NCI-H2081 (cell line): ENCODE measurements around the gene MID1.

Source experiments
- DNase-seq, 2 experiments: peaks; one replicate each; lab custom pipeline; 2025; lab: John Stamatoyannopoulos, UW

Gene MID1

DNA sequence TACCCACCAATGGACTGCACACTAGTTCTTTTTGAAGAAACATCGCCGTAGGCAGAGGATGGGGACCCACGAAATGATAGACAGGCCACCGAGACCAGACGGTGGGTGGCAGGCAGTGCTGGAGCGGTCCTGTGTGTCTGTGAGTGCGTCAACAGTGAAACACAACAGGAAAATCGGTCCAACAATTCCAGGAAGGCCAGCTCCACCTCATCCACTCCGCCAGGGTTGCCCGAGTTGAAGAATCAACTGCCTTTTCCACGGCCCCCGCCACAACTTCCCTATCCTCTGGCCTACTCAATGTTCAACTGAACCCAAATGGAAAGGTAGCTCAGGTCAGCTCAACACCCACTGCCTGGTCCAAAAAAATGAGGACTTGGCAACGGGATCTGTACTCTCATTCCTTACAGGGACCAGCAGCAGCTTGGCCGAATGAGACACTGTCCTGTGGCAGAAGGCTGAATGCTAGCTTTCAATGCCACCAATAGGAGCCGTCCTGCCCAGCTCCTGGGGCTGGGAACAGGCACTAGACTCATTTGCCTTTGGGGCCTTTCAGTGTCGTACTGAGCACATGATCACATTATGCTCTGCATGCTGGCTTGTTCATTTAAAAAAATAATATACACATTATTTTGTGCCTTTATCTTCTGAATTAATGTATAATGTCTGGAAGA lies 43.5 kb downstream of the MID1 start:
- no peak for DNase-seq

DNA sequence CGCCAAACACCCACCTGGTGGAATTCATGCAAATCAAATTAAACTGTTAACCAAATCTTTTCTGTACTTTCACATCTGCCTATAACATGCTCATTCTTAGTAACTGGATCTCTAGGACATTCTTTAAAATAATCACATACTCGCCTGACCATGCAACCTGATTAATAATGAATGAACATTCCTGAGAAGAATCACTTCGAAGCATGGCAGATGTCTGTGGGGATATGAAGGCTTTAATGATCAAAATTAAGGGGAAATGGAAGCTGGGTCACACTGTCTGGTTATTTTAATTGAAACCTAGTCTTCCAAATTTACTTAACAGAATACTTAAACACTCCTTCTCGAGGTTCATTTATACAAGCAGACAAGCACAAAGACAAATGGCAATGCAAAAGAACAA lies 44.2 kb downstream of the MID1 start:
- no peak for DNase-seq

DNA sequence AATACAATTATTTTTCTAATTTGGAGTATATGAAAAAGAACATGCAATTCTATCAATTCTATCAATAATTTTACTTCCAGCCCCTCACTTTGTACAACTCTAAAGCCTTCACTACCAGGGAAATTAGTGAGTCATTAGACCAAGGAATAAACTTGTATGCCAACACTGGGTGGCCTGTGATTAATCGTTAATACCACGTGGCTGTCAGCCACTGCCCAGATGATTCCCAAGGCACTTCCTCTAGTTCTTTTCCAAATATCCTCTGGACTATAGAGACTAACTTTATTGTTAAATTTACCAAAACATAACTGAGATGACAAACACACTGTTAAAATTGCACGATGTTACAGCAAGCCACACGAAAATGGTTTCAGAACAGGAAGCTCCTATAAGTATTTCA lies 45.7 kb downstream of the MID1 start:
- DNase-seq = no peak

DNA sequence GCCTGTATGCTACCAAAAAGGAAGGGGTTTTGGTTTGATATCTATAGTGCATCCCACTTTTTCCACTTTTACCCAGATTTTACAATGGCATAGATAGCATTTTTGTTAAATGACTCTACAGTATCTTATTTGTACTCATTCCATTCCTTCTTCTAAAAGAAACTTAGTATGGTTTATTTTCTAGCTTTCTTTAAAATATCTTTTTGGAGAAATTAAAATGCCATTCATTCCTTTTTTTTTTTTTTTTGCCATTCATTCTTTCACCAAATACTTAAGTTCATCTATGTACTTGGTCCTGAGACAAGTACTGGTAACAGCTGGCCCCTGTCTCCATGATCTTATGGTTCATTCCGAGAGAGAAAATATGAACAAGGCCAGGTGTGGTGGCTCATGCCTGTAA lies 49.1 kb downstream of the MID1 start:
- DNase-seq = no peak

DNA sequence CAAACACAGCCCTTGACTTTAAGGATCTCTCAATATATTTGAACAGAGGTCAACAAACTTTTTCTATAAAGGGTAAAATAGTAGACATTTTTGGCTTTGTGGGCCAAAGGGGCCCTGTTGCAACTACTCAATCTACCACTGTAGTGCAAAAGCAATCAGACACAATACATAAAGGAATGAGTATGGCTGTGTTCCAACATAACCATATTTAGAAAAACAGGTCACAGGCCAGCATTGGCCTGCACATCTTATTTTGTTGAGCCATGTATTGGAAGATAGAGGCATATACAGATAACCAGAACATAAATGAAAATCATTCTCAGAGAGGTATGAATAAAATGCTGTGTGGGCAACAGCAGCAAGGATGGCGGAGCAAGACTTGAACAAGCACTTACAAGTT lies 49.8 kb downstream of the MID1 start:
- DNase-seq = no peak

DNA sequence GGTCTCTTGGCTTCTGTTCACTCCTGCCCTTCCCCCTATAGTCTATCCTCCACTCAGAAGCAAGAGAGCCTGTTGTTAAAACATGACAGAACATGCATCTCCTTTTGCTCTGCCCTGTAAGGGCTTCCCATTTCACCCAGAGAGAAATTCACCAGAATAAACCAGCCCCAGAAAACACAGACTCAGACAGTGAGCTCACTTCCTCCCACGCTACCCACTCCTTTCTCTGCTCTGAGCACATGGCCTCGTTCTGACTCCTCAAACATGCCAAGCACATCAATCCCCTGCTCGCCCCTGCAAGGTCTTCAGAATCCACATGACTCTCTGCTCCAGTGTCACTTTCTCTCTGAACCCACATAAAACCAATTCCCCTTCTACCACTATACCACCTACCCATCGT lies 50.4 kb downstream of the MID1 start:
- DNase-seq = no peak

DNA sequence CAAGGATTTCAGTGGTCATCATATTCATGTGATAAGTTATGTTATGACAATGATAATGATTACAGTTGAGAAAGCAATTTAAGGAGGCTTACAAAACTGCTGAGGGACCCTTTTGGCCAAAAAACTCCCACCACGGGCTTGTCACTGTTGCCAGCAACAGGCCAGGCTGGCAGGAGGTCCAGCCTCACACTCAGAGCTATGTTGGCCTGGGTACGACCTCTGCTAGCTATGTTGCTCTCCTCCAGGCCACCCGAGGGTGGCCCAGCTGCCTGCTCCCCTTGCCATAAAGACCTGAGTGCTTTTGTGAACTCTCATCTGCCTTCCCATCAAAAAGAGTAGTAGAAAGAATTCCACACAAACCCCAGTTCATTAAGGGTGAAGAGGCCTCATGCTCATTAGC lies 52.0 kb downstream of the MID1 start:
- DNase-seq = no peak

DNA sequence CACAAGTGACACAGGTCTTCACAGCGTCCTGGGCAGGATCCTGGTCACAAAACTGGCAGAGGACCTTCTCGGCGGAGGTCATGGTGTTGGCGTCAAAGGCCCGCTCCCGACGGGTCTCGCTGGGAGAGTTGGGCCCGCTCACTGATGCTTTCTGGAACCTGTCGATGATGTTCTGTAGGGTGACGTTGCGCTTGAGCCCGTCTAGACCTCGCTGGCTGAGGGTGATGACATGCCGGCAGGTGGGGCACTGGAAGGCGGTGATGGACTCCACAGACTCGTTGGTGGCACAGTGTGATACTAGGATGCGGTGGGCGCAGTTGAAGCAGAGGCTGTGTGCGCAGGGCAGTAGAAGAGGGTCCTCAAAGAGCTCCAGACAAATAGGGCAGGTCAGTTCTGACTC lies 53.2 kb downstream of the MID1 start:
- no peak for DNase-seq

DNA sequence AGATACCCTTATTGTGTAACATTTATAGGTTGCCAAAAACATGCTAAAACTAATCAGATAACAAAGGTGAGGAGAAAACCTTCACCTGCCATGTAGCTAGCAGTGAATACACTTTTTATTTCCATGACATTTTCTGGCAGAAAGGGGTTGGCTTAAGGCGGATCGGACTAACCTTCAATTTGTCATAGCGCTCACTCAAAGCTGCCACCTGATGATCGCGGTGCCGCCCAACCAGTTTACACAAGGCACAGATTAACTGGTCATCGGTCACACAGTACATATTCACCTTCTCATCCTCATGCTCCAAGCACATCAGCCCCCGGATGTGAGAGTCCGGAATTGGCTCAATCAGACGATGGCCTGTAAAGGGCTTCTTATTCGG lies 53.7 kb downstream of the MID1 start:
- DNase-seq = no peak

DNA sequence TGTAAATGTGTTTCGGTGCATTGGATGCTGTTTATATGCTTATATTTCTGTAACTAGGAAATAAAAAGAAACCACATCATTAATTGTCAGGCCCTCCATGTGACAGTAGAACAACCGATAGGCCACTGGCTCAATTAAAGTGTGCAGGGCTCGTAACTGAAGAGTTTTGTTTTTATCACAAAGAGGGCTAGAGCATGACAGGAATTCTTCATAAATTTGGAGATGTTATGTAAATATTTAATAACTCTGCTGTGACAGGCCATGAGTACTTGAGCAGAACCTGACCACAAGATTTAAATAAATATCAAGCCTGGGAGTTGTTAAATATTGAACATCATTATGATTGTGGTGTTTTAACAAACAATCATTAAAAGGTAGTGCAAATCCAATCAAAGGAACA lies 55.9 kb downstream of the MID1 start:
- no peak for DNase-seq

DNA sequence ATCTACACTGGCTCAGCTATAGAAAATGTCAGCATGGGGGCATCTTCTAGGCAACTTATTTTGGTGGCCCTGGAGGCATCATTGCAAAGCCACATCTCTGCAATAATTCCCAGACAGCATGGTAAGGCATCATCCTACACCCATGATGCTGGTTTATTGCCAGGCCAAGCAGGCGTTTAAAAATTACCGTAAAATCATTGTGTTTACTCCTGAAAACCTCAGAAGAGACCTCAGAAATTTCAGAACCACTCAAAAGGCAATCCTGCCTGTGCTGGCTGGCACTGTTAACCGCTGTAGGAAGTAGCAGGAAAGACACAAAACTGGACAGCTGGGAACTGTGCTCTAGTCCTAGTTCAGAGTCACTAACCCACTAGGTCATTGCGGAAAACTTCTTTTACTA lies 63.2 kb downstream of the MID1 start:
- DNase-seq = no peak

DNA sequence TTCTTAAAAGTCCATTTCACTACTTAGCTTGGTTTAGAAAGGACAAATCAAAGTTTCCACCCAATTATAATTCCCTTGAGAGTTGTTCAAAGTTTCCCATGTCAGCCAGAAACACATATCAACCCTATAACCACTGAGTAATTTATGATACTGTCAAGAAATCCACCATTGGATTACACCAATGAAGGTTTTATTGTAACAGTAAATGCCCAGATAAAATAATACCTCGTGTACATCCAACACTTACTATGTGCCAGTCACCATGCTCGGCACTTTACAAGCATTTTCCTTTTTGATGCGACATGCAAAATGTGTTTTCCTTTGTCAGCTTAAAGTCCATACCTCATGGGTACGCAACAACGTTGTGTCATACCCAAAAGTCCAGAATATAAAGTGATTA lies 64.0 kb downstream of the MID1 start:
- DNase-seq = no peak

DNA sequence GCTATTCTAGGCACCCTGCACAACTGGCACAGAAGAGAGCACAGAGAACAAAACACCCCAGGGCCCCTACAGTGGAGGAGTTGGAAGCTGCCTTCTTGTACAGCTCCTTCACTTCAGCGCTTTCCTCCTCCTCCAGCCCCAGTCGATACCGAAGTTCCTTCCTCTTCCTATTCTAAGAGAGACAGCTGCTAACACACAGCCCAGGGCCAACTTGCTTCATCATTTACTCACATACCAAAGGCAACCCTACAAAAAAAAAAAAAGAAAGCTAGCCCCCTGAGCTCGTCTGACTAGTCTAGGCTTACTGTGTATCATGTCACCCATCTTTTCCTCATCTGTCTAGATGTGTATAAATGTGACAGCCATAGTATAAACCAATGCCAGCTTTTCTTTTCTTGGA lies 64.5 kb downstream of the MID1 start:
- DNase-seq = no peak

DNA sequence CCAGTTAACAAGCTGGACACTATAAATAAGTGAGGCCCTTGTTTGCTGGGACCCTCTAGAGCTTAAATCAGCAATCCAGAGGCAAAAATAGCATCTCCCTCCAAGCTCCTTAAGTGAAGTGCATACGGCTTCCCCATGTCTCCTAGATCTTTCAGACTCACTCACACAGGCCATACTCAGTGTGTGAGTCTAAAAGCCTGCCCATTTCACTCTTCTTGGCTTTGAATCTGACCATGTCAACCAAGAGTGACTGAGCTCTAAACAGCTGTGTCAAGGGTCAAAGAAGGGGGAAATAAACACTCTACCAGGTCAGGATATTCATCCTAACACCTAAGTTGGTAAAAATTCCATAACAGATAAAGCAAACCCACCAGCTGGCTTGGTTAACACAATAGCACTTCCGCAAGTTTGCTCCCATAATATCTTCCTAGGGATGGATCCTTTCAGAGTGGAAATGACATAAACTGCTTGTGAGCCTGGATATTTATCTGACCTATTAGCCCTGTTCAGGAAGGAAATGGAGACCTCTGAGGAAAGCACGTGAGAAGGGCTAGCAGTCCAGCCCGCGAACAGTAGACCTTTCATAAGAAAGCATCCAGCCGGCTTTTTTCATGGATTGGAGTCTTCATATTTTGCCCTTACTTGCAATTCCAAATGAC lies 65.6 kb downstream of the MID1 start:
- DNase-seq = no peak

DNA sequence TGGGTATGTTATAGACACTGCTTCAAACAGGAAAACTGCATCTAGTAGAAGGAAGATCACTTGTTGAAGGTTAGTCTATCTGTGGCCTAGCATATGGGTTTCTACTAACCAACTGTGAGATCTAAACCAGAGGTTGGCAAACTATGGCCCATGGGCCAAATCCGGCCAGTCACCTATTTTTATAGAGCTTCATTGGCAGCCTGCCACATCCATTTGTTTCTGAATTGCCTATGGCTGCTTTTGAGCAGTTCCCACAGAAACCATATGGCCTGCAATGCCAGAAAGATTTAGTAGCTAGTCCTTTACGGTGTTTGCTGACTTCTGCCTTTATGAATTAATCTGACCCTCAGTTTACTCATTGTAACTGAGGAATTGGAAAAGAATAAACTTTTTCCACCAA lies 71.1 kb downstream of the MID1 start:
- DNase-seq = peak; percentile 24 to 67

DNA sequence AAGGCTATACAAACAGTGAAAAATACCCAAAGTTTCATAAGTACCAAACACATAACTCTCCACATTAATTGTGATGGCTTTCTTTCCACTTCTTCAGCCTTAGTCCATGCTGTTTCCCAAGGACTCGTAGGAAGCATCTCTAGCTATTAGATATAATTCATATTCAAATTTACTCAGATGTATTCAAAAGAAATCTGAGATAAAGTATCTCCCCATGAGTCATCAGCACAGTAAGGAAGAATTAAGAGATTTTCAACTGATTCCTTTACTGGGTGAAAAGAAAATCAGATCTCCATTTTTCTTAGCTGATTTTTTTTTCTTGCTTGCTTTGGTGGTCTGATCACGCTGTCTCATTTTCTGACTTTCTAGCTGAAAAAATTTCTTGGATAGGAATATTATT lies 71.7 kb downstream of the MID1 start:
- no peak for DNase-seq

DNA sequence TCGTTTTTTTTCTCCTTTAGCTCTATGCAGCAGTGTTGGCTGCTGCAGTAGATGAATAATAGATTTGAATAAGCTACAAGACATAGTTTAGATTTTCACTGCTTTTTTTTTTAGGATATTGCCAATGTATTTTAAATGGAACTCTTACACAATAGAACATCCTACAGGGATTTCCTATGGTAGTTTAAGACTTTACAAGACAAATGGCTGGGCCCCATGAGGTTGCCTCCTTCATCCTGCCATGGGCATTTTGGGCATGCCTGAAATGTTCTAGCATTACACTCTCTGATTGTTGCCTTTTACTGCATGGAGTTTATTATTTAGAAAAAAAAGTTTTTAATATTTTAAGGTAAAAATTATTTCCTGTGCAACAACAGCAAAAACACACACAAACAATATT lies 74.5 kb downstream of the MID1 start:
- DNase-seq = no peak

DNA sequence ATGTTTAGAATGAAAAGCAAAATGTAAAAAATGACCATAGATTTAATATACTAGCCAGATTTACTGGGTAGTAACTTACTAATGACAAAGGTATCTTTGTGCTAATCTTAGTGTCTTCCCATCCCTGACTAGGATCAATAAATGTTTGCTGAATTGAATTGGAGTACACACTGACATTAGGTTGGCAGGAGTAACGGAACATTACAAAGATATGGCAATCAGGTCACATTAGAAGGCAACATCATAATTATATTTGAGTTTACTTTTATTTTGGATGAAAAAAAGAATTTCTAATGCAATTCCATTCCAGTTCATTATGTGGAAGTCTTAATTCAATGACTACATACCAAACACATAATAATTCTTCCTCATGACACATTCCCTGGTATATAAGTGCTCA lies 77.8 kb downstream of the MID1 start:
- no peak for DNase-seq

DNA sequence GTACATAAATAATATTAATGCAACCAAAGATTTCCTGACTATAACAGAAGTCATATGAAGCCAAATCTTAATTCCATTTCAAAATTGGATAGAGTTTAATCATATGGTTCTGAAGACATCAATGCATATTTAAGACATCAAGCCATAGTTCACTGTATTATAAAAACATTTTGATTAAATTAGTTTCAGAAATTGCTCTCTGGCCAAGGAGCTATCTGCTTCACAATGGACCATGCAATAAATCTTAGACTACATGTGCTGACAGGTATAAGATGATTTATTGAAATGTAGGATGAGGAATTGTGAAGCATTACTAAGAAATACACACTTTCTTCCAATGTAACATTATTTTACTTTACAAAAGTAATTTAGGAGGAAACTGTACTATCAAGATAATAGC lies 81.6 kb downstream of the MID1 start:
- no peak for DNase-seq

DNA sequence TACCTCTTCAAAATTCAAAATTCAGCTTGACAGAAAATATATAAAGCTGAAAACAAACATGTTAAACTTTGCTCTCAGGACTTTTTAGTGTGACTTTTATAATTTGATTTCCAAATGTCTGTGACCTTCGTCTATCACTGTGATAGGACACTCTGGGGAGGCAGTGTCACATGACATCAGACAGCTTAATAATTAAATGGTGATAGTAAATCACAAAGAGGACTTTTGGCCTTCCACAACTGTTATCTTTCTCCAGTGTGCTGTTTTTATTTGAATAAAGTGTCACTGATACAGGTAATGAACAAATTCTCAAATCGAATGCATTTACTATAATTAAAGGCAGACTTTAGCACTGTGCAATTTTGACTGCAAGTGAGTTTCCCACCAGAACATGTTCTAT lies 83.1 kb downstream of the MID1 start:
- DNase-seq = no peak

DNA sequence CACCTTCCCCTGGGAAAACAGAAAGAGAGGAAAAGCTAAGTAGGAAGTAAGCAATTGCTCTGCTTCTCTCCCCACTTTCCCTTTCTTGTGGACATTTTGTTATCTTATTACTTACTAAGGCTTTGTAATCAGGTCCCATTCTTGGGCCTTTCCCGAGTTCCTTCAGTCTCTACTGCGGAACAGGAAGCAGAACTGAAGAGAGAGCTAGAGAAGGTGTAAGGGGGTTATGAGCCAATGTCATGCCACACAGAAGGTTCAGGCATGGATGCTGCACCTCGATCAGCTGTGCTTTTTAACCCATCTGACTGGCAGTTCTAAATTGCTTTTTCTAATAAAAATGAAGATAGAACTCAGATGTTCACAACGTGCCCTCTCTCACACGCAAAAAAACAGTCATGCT lies 83.6 kb downstream of the MID1 start:
- DNase-seq = no peak

DNA sequence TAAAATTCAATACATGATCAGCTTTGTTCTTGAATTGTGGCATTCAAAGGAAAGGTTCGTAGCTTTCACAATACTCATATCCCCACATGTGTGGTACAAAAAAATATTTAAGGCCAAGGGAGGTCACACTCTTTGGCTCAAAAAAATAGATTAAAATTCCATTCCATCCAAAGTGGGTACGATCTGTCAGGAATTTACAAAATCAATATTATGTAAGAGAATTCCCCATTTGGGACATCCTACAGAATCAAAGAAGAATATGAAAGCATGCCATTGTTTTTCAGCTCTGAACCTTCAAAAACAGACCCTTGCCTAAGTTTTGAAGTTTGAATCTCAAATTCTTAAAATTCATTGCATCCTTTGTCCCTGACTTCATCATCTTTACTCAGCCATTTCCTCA lies 85.8 kb downstream of the MID1 start:
- DNase-seq = no peak

DNA sequence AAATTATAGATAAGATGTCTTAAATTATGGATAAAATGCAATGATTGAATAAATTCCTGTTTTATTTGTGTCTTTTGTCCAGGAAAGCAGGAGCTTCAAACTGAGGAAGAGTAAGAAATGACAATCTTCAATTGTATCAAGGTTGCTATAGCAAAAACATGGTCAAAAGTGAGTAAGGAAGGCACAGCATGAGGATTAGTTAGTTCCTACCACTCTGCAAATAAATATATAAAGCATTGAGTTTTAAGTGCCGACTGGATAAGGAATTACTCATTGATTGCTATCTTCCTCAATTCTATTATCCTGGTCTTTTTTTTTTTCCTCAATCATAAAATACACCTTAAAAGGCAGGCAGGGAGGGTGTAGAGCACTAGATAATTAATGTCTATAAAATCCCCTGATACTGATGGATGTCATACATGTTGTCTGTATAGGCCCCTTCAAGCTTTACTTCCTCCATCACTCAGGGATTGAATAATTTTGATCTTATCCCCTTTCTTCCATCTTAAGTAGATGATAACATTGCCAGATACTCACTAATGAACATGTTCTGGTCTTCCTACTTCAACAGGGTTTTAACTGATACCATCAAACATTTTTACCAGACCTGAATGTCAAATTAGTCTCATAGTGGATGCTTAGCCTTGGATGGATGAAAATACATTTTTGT lies 86.6 kb downstream of the MID1 start:
- no peak for DNase-seq

DNA sequence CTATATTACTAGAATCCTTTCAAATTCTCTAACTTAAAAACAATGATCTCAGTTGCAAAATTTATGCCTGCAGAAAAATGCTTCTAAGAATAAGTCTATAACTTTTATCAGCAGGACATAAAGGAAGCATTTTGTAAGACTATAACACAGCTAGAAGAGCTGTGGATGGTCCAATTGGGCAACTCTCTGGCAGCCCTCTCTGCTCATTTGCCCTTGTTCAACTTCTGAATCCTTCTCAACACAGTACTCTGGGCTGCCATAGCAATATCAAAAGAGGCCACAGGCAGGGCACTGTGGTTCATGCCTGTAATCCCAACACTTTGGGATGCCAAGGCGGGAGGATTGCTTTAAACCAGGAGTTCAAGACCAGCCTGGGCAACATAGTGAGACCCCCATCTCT lies 88.5 kb downstream of the MID1 start:
- no peak for DNase-seq
